Fibroblast of mammary gland (primary cell): ENCODE data around the gene PXYLP1.
"Not testable (repeated sequence)": the region's sequence is repeated elsewhere in the genome, so short reads cannot be mapped to it uniquely, and the experiment has no call there.

Experiments
- DNase-seq: peaks from one replicate; pipeline ENCODE4 v3.0.0-alpha.2; 2010; ENCODE audit warnings: low read depth
- H3K4me3 ChIP-seq: 2 replicates; pipeline ENCODE4 v1.5.1; 2011; ENCODE audit warnings: low read depth, mild to moderate bottlenecking, low read length, moderate library complexity; ENCODE audit not compliant: control insufficient read depth
- CTCF ChIP-seq: conservative IDR thresholded peaks from 2 replicates; pipeline ENCODE4 v1.5.1; 2011; ENCODE audit warnings: low read depth, low read length, inconsistent platforms; ENCODE audit not compliant: control insufficient read depth, insufficient read depth

Gene PXYLP1

GRCh38 chr3:141307351-141308059, 75.9 kb downstream of the PXYLP1 start:
- DNase-seq, result no peak
- H3K4me3 ChIP-seq, result no peak overlapping the region
- TF ChIP-seq CTCF, result no peak

- H3K4me3 ChIP-seq, result no peak overlapping the region
- TF ChIP-seq CTCF, result peak; percentile 64
- DNase-seq, result peak; percentile 61
These were observed 77.1 kb downstream of the PXYLP1 start for GRCh38 chr3:141308588-141309218.

- H3K4me3 ChIP-seq, result peak overlapping the region; percentile 85
- no peak for TF ChIP-seq CTCF
- DNase-seq, result no peak
These were observed 79.5 kb downstream of the PXYLP1 start for GRCh38 chr3:141311170-141311495.

DNA sequence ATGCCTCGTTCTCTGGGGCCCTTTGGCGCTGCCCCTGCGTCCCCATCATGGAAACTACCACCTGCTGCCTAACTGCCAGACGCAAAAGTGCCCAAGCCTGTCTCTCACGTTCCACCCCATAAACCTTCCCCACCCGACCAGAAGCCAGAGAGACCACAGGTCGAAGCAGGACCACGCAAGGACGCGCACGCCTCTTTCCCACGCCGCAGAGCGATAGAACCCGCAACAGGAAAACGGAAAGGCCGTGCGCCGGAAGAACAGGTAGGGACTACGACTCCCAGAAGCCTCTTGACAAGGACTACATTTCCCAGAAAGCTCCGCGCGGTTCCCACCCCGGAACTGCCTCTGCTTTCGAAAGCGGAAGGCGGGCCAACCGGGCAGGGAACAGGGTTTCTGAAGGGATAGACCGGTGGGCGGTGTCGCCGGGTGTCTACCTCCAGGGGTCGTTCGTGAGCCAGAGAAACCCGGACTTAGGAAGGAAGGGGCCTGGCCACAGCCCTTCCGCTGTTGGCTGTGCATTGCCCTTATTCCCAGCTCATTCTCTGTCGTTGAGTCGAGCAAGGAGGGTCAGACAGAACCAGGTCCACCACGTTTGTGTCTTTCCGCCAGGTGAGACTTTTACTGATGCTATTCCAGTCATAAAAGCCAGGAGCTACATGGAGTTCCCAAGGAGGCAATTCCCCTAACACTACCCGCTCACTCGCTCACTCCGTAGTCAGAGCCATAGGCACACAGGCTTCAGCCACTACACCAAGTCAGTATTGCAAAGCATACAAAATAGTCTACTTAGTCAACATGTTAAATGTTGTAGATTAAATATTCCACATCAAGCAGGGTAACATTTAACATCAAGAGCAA, 80.1 kb downstream of the PXYLP1 start:
- peak; percentile 77 for TF ChIP-seq CTCF
- H3K4me3 ChIP-seq, result peak overlapping the region; percentile 85
- DNase-seq, result peak; percentile 97

DNA sequence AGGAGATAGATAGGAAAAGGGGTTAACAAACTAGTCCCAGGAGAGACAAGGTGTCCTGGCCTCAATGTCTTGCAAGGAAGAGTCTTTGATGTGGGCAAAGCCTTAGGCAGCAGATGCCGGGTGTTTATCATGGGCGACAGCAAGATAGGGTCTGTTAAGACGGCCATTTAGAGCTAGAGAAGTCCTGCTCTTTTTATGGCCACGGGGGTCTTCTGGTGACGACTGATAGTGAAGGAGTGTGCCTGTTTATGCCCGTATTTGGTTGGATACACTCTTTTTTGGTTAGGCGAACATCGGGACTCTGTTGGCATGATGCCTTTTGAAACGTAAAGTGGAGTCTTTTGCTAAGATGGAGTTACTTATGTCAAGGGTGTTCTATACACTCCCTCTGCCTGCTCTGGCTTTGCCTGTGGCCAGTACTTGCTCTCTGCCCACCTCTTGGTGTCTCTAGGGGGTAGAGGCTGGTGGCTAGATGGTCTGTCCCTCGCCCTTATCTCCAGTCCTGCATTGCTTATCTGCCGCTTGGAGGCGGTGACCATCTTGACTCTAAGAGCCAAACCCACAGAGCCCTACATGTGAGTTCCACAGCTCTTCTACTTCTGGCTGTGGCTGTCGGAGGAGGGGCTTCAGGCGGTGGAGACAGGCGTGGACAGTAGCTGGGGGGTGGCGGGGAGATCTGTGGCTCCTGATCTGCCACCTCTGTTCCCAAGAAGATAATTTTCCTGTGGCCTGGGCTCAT, 80.9 kb downstream of the PXYLP1 start:
- TF ChIP-seq CTCF, result no peak
- no peak for DNase-seq
- peak overlapping the region; percentile 85 for H3K4me3 ChIP-seq

- no peak overlapping the region for H3K4me3 ChIP-seq
- TF ChIP-seq CTCF, result no peak
- no peak for DNase-seq
These were observed 81.6 kb downstream of the PXYLP1 start for GRCh38 chr3:141313093-141313683.

DNA sequence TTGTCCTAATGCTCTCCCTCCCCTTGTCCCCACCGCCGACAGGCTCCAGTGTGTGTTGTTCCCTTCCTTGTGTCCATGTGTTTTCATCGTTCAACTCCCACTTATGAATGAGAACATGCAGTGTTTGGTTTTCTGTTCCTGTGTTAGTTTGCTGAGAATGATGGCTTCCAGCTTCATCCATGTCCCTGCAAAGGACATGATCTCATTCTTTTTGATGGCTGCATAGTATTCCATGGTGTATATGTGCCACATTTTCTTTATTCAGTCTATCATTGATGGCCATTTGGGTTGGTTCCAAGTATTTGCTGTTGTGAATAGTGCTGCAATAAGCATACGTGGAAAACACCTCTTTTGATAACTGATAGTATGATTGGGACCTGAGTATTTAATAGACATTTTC, 82.8 kb downstream of the PXYLP1 start:
- DNase-seq, H3K4me3 ChIP-seq: not testable (repeated sequence)
